ENCODE data around the gene KCNK18.
"Not testable (repeated sequence)": the region's sequence is repeated elsewhere in the genome, so short reads cannot be mapped to it uniquely, and the experiment has no call there.

Gene KCNK18

DNA sequence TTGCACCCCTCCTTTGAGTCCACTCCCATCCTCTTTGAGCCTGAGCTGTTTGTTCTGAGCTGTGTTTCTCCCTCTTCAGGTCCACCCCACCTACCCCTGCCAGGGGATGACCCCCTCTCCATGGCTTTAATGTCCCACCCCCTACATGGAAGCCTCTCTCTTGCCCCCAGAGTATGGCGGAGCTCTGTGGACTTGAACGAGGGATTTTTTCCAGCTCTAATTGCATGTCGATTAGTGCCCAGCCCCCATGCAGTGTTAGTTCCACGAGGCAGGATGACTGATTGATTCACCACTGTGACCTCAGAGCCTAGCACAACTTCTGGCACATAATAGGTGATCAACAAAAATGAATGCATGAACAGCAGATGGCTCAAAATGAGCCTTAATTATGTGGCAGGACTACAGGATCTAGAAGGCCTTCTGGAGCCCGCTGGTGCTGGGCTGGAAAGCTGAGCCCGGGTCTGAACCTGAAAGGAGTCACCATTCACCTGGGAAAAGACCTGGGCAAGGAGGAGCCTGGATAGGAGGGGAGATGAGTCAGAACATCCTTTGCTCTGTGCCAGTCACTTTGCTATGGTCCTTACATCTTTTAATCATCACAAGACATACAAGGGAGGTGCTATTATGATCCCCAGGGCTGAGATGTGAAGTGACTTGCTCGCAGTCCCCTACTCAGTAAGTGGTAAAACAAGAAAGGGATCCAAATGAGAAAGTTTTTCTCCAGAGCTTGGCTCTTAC lies 26.6 kb downstream of the KCNK18 start:
- TF ChIP-seq CTCF (IDR thresholded peaks at IDR 0.05; ENCODE audit: extremely low read depth, insufficient read depth, missing control alignments) = no peak
- in situ Hi-C loops (cut with MboI; ENCODE audit: low pct_unique_long_range_greater_than_20kb, low sequenced_read_pairs, unreplicated experiment) = loop anchor here (10.0 to 25.0 kb wide), 2 partner anchors 91 to 213 kb away; no protein-coding TSS in a partner anchor
- DNase-seq (ENCODE audit: low spot score) = no peak

- TF ChIP-seq CTCF (IDR thresholded peaks at IDR 0.05; ENCODE audit: extremely low read depth, insufficient read depth, missing control alignments) = no peak
- no peak for DNase-seq (ENCODE audit: low spot score)
- in situ Hi-C loops (cut with MboI; ENCODE audit: low pct_unique_long_range_greater_than_20kb, low sequenced_read_pairs, unreplicated experiment) = loop anchor here (10.0 to 25.0 kb wide), 2 partner anchors 90 to 212 kb away; no protein-coding TSS in a partner anchor
Measured at GRCh38 chr10:117224881-117225280, 27.6 kb downstream of the KCNK18 start.

DNA sequence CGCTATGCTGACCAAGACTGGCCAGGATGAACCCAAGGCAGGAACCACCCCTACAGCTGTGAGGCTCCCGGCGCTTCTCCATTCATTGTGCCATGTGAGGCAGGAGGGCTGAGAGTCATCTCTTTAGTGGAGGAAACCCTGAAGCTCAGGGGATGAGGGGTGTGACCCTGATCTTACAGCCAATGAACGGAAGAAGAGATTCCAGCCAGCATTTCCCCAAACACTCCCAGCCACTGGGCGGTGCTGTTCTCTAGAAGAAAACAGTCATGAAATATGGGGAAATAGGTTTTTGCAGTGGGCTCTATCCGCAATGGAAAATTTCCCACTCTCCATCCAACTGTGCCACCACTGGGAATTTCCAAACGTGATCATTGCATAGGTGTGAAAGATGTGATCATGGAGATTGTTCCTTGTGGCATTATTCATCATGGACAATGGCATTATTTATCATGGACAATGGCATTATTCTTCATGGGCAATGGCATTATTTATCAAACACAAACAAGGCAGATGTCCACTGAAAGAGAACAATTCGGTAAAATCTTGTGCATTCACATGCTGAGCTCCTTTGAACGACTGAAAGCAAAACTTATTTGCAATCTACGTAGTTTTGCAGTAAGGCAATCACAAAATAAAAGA lies 29.6 kb downstream of the KCNK18 start:
- in situ Hi-C loops (cut with MboI; ENCODE audit: low pct_unique_long_range_greater_than_20kb, low sequenced_read_pairs, unreplicated experiment) = loop anchor here (10.0 kb wide), 1 partner anchor 88 kb away; no protein-coding TSS in a partner anchor
- TF ChIP-seq CTCF (IDR thresholded peaks at IDR 0.05; ENCODE audit: extremely low read depth, insufficient read depth, missing control alignments) = peak; percentile 61
- peak; percentile 48 for DNase-seq (ENCODE audit: low spot score)

- DNase-seq (ENCODE audit: low spot score) = no peak
- TF ChIP-seq CTCF (IDR thresholded peaks at IDR 0.05; ENCODE audit: extremely low read depth, insufficient read depth, missing control alignments) = no peak
- in situ Hi-C loops (cut with MboI; ENCODE audit: low pct_unique_long_range_greater_than_20kb, low sequenced_read_pairs, unreplicated experiment) = loop anchor here (10.0 kb wide), 1 partner anchor 87 kb away; no protein-coding TSS in a partner anchor
Measured at GRCh38 chr10:117228210-117228609, 30.9 kb downstream of the KCNK18 start.

- in situ Hi-C loops (cut with MboI; ENCODE audit: low pct_unique_long_range_greater_than_20kb, low sequenced_read_pairs, unreplicated experiment); DNase-seq (ENCODE audit: low spot score): not testable (repeated sequence)
Measured at GRCh38 chr10:117230107-117230506, 32.8 kb downstream of the KCNK18 start.

DNA sequence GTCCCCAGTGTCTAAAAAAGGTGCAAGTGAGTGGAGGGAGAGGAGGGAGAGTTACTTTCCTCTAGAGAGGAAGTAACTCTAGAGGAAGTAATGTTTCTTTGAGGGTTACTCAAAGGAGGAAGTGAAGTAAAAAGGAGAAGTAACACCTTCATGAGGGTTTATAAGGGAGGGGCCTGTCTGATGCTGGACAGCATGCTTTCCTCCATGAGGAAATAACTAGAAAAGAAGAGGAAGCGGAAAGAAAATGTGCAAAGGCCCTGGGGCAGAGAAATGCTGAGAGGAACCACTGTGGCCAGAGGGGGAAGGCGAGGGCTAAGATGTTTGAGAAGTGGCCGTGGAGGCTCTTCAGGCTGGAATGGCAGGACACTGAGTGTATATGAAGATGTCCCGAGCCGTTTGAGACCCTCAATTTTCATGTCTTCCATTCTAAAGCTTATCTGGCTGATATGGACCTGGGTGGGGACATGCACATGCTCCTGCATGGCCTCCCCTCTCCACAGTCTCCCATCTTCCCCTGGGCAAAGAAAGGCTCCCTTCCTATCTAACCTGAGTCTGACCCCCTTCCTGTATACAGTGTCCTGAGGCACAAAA lies 40.2 kb downstream of the KCNK18 start:
- TF ChIP-seq CTCF (IDR thresholded peaks at IDR 0.05; ENCODE audit: extremely low read depth, insufficient read depth, missing control alignments) = no peak
- no peak for DNase-seq (ENCODE audit: low spot score)
- in situ Hi-C loops (cut with MboI; ENCODE audit: low pct_unique_long_range_greater_than_20kb, low sequenced_read_pairs, unreplicated experiment) = no loop called here

DNA sequence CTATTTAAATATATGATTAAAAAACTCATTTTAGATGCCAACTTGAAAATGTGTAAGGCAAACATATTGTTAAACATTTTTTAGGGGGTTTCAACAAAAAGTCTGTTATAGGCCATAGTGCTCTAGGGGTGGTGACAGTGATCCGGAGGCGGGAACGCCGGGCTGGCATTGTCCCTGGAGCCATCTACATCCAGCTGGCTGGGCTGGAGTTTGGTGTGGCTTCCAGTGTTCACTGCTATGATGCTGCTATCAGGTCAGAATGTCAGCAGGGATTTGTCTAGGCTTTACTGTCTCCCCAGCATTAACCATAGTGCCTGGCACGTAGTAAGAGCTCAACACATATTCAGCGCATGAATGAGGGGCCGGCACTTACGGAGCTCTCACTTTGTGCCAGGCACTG lies 41.8 kb downstream of the KCNK18 start:
- no peak for TF ChIP-seq CTCF (IDR thresholded peaks at IDR 0.05; ENCODE audit: extremely low read depth, insufficient read depth, missing control alignments)
- DNase-seq (ENCODE audit: low spot score) = no peak
- in situ Hi-C loops (cut with MboI; ENCODE audit: low pct_unique_long_range_greater_than_20kb, low sequenced_read_pairs, unreplicated experiment) = no loop called here
